A204.1 (cell line): Measurements from ENCODE around the gene KRT26.

Experiments
- FAIRE-seq: peaks from 2 replicates; lab custom pipeline; 2012; peaks lifted over from hg19 to GRCh38; lab: Jason Lieb, UNC

KRT26 gene

DNA sequence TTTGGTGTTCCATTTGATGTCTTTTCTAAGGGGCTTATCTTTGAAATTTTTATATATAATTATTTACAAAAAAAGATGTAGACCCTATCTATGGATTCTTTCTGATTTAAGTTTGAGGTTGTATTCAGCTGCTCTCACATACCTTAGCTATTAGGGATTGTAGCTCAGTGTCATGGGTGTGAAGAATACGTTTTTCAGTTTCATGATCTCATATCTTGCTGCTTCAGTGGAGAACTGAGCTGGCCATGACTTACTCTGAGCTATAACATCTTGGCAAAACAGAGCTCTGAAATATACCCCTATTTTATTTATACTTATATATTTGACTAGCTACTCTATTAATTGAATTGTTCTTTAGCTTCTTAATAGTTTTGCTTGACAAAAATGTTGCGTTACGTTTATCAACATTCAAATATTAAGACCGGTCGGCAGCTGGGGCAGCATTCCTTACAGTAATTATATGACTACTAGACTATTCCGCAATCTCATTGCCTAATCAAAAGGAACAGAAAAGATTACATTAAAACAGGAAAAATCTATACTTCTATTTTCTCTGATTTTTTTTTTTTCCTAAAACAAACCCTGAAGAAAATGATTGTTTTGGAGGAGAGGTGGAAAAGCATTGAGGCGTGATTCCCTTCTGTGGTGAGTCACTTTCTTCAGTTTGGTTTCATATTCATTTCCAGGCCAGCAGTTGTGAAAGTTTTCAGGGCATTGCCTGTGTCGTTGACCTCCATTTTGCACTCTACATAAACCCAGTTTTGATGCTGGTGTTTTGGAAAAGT, 44.4 kb downstream of the KRT26 start:
- no peak for FAIRE-seq

DNA sequence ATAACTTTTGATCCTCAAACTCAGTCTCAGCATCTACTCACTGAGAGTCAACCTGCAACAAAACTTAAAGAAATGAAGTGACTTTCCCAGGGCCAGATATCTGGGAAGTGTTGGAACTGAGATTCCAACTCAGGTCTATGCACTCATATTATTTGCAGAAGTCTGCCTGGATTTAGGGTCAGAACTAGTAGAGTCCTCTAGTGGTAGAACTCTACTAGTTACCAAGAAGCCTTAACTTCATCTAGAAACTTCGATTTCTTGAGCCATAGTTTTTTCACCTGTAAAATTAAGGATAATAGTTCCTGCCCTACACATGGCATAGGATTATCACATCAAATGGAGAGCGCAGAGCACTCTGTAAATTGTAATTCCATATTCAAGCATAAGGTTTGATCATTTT, 45.1 kb downstream of the KRT26 start:
- no peak for FAIRE-seq

- no peak for FAIRE-seq
Measured at GRCh38 chr17:40724656-40725055, 47.3 kb downstream of the KRT26 start.

GRCh38 chr17:40722241-40722640, 49.8 kb downstream of the KRT26 start:
- FAIRE-seq, result no peak

DNA sequence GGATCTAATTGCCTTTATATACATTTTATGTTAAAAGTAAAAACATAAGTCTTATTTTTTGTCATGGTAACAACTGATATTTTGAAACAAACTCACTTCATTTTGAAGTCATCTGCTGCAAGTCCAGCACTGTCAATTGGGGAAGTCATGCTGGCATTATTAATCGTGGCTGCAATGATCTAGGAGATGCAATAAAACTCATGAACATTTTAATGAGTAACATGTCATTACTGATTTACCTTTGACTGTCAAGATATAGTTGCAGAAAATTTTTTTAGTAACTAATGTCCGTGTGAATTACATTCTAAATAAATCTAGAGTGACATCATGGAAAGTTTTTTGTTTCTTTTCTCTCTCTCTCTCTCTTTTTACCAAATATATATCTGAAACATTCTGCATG, 51.1 kb downstream of the KRT26 start:
- FAIRE-seq, result no peak

- FAIRE-seq, result no peak
Measured at GRCh38 chr17:40718930-40719329, 53.1 kb downstream of the KRT26 start.

DNA sequence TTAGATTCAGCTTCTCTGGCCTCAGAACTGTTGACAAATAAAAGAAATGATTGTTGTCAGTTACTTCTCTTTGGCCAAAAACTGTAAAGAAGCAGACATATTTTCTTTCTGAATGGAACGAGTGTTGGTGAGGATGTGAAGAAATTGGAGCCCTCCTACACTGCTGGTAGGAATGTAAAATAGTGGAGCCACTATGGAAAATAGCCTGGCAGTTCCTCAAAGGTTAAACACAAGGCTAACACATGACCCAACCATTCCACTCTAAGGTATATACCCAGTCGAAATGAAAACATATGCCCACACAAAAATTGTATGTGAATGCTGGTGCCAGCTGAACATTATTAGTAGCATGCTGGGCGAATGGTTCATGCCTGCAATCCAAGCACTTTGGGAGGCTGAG, 54.2 kb downstream of the KRT26 start:
- no peak for FAIRE-seq
